Measurements from ENCODE around the gene TTC33. TPM values are rescaled to one million over a fixed set of nuclear protein-coding genes. Genes with fewer than 3 reads are reported as not detected.

TTC33 gene
- total and polyA plus RNA-seq, 2 of the 4 experiments (the other 2 are of a cell fraction): 3.1 to 8.1 TPM

DNA sequence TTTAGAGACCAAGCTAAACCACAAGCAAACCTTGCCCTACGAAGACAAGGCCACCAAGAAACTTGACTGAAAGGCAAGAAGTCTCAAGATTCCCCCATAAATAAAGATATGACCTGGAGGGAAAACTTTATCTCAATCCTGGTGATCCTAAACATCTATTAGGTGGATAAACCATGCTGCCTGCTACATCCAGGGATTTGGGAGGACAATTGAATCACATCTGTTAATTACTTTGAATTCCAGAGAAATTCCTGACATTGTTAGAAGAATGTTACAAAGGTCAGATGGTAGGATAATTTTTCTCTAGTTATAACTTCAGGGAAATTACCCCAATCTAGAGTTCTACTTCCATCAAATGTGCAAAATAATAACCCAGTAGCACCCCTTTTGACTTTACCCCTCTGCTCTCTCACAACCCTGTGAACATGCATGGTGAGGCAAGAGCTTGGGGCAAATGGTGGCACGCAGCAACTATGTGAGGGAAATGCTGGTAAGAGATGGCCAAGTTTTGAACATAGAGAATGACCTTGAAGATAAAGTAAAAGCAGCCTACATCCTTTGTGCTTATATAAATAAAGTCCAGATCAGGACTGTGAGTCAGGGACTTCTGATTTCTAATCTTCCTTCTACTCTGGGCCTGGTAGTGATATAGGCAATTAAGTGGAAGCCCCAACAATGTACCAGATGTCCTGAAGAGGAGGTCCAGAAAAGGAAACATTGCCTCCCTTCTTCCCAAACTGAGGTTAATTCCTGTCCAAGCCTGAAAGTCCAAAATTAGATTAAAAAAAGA, 133.1 kb downstream of the TTC33 start:
- BruUV-seq (replicated peaks): no TSS peak
- peaks cover 4% of the 10 kb centered on the region; the same call in 1 of the 2 replicates for H3K4me1 ChIP-seq (ENCODE audit: control insufficient read depth, insufficient read depth, low read length)
- in situ Hi-C loops (cut with MboI; ENCODE audit: low sequenced_read_pairs): no loop called here
- no peak overlapping the region for H4K91ac ChIP-seq (ENCODE audit: insufficient read depth, low read depth, low read length)
- H3K27ac ChIP-seq (ENCODE audit: insufficient read depth, low read length): no peak overlapping the region
- no peak overlapping the region for H3K18ac ChIP-seq (ENCODE audit: low read depth, low read length)
- no peak overlapping the region for H3K56ac ChIP-seq (ENCODE audit: extremely low read depth, insufficient read depth, low read length)
- H2BK20ac ChIP-seq (ENCODE audit: low read depth, low read length): no peak overlapping the region
- no peak overlapping the region for H3K23ac ChIP-seq (ENCODE audit: low read depth, low read length)
- no peak for DNase-seq
- no peak overlapping the region; the same call in 1 of the 2 replicates for H3K4ac ChIP-seq (ENCODE audit: low read depth, low read length)
- no peak overlapping the region for H3K9ac ChIP-seq (ENCODE audit: low read depth, low read length)
- no peak overlapping the region for H4K8ac ChIP-seq (ENCODE audit: low read depth in 2 of 2, low read length in 2 of 2)
- H2AK5ac ChIP-seq (ENCODE audit: low read depth, low read length): no peak overlapping the region
- no peaks in the 10 kb centered on the region for H4K20me1 ChIP-seq (ENCODE audit: insufficient read depth, low read length)
- H3K27me3 ChIP-seq (ENCODE audit: control insufficient read depth, insufficient read depth, low read length): no peaks in the 10 kb centered on the region
- ChIA-PET POLR2A (ENCODE audit: unreplicated experiment) (no interaction called here), CTCF (no interaction called here)
- no peak overlapping the region for H2BK15ac ChIP-seq (ENCODE audit: low read depth, low read length)
- no peak overlapping the region for H3K14ac ChIP-seq (replicated peaks; ENCODE audit: low read depth, low read length)
- H3K36me3 ChIP-seq (ENCODE audit: control insufficient read depth, insufficient read depth, low read length): no peaks in the 10 kb centered on the region
- peak overlapping the region; percentile 73 for H2AK9ac ChIP-seq (replicated peaks; ENCODE audit: low read depth, low read length, poor library complexity)
- no peak overlapping the region for H3K4me3 ChIP-seq (ENCODE audit: insufficient read depth, low read depth, low read length)
- no peaks in the 10 kb centered on the region for H3K79me1 ChIP-seq (ENCODE audit: low read depth in 1 of 2, low read length in 2 of 2)
- dilution Hi-C loops (cut with HindIII; ENCODE audit: low sequenced_read_pairs, unreplicated experiment): no loop called here
- no peak for TF ChIP-seq NFE2L2 (IDR thresholded peaks at IDR 0.05; ENCODE audit: low read depth, low read length)
- no peak for TF ChIP-seq MAFK (IDR thresholded peaks at IDR 0.05; ENCODE audit: low read depth, low read length)
- TF ChIP-seq RCOR1 (IDR thresholded peaks at IDR 0.05; ENCODE audit: insufficient replicate concordance, low read length): no peak
- no peak for TF ChIP-seq RFX5 (IDR thresholded peaks at IDR 0.05; ENCODE audit: low read depth, low read length)
- no peak for TF ChIP-seq POLR2A (IDR thresholded peaks at IDR 0.05; ENCODE audit: low read depth, low read length)
- TF ChIP-seq SMC3 (IDR thresholded peaks at IDR 0.05; ENCODE audit: low read depth, low read length): no peak
- no peak for TF ChIP-seq ELK1 (IDR thresholded peaks at IDR 0.05; ENCODE audit: borderline replicate concordance, low read depth, low read length)
- TF ChIP-seq MXI1 (IDR thresholded peaks at IDR 0.05; ENCODE audit: borderline replicate concordance, low read depth, low read length): no peak
- TF ChIP-seq USF2 (IDR thresholded peaks at IDR 0.05; ENCODE audit: low read depth, low read length): no peak
- TF ChIP-seq FOS (IDR thresholded peaks at IDR 0.05; ENCODE audit: low read depth, low read length): no peak
- TF ChIP-seq CTCF (conservative IDR thresholded peaks at IDR 0.05; ENCODE audit: low read depth, low read length): no peak
- TF ChIP-seq BHLHE40 (IDR thresholded peaks at IDR 0.05; ENCODE audit: low read depth, low read length): no peak
- H2BK120ac ChIP-seq (ENCODE audit: low read depth, low read length): no peak overlapping the region
- no peak overlapping the region for H3K4me2 ChIP-seq (ENCODE audit: low read depth, low read length)
- no peak overlapping the region for H4K5ac ChIP-seq (ENCODE audit: low read depth, low read length)
- peak; percentile 49; the same call in 1 of the 2 replicates for ATAC-seq (ENCODE audit: low read depth)
- H3K9me3 ChIP-seq (ENCODE audit: control insufficient read depth, insufficient read depth, low read length): no peaks in the 10 kb centered on the region
- no CpG with 5 or more reads among the region's 2 CpGs for WGBS, 2 experiments (ENCODE audit: extremely low coverage in 2 of 2, insufficient read length in 1 of 2)
- no peak overlapping the region for H2BK5ac ChIP-seq (ENCODE audit: low read depth, low read length, poor library complexity, severe bottlenecking)
- H2AFZ ChIP-seq (replicated peaks; ENCODE audit: low read length, poor library complexity): no peak overlapping the region
- no peaks in the 10 kb centered on the region for H3K9me1 ChIP-seq (ENCODE audit: insufficient read depth, low read length)
- intact Hi-C loops (cut with micrococcal nuclease): no loop called here

Data from IMR-90 (cell line).